ENCODE data around the gene MB21D2.
"Not testable (repeated sequence)": the region's sequence is repeated elsewhere in the genome, so short reads cannot be mapped to it uniquely, and the experiment has no call there.

MB21D2 gene

DNA sequence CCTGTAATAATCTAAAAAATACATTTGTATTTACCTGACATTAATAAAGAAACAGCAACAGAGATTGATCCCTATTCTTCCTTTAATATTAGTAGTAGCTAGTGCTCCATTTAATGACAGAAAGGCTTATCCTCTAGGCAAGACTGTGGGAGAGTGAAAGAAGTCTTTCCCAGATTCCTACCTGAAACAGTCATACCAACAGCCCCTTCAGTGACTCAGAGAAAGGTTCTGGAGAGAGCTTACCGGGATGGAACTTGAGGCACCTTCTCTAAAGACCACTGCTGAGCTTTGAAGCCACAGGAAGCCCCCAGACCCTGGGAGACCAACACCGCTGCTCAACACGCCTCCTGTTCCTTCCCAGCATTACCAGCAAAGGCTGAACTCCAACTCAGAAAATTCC, 123.4 kb downstream of the MB21D2 start:
- DNase-seq: no peak

DNA sequence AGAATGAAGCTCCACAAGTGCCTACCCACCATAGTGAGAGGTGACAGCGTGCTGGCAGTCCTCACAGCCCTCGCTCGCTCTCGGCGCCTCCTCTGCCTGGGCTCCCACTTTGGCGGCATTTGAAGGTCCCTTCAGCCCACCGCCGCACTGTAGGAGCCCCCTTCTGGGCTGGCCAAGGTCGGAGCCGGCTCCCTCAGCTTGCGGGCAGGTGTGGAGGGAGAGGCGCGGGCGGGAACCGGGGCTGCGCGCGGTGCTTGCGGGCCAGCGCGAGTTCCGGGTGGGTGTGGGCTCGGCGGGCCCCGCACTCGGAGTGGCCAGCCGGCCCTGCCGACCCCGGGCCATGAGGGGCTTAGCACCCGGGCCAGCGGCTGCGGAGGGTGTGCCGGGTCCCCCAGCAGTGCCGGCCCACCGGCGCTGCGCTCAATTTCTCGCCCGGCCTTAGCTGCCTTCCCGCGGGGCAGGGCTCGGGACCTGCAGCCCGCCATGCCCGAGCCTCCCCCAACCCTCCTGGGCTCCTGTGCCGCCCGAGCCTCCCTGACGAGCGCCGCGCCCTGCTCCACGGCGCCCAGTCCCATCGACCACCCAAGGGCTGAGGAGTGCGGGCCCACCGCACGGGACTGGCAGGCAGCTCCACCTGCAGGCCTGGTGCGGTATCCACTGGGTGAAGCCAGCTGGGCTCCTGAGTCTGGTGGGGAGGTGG, 128.7 kb downstream of the MB21D2 start:
- not testable (repeated sequence) for DNase-seq

DNA sequence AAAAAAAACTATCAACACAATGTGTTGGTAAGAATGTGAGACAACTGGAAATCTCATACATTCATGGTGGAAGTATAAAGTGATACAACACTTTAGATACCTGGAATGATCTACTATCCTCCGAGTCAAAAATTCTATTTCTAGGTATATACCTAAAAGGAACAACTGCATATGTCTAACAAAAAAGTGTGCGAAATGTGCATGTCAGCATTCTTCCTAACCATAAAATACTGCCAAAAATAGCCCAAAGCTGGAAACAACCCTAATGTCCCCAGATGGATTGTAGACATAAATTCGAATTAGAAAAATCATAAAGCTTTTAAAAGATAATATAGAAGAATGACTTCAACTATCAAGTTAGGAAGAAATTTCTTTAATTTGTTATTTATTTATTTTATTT, 139.1 kb downstream of the MB21D2 start:
- DNase-seq: no peak

DNA sequence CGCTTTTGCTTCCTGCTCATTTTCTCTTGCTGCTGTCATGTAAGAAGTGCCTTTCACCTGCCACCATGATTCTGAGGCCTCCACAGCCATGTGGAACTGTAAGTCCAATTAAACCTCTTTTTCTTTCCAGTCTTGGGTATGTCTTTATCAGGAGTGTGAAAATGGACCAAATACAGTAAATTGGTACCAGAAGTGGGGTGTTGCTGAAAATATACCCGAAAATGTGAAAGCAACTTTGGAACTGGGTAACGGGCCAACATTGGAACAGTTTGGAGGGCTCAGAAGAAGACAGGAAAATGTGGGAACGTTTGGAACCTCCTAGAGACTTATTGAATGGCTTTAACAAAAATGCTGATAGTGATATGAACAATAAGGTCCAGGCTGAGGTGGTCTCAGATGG, 143.3 kb downstream of the MB21D2 start:
- DNase-seq: not testable (repeated sequence)

DNA sequence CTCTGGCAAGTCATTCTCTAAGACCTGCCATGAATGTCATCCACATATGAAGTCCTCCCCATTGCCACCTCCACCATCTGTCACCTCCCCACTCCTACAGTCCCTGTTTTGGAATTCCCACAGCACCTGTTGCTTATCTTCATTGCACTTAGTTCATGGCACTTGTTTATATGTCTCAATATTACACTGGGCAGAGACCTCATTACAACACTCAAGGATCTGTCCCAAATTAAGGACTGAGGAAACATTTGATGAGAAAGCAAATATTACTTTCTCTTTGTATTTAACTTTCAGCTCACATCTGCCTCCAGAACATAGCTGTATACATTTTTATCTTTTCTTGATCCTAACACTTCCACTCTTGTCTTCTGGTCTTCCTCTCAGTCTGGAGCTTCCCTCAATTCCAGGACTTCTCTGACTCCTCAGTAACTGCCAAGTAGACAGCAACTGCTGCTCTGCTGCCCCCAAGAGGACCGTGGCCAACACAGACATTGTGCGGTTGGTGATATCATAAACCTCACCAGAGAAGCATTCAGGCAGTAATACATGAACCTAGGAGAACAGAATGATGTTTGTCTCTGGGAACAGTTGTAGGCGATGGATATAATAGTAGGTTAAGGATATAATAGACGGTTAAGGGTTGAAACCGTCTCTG, 145.3 kb downstream of the MB21D2 start:
- no peak for DNase-seq

DNA sequence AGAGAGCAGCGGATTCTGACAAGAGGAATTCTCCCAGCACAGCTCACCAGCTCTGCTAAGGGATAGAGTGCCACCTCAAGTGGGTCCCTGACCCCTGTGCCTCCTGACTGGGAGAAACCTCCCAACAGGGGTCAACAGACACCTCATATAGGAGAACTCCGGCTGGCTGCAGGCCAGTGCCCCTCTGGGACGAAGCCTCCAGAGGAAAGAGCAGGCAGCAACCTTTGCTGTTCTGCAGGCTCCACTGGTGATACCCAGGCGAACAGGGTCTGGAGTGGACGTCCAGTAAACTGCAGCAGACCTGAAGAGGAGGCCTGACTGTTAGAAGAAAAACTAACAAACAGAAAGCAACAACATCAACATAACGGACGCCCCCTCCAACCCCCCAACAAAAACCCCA, 159.0 kb downstream of the MB21D2 start:
- no peak for DNase-seq

DNA sequence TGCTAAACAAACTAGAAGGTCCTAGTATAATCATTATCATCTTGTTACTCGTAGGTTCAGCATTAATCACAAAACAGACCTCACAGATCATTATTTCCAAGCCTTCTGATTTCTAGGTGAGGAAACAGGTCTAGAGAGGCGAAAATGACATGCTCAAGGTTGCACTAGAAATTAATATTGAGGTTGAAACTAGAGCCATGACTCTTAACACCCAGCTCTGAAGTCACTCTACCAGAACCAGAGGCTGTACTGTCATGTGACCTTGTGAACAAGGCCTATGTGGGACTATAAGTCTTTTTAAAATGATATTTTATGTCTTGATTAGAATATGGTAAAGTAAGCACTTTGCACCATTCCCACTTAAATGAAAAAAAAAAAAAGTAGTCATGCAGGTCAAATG, 166.5 kb downstream of the MB21D2 start:
- no peak for DNase-seq

DNA sequence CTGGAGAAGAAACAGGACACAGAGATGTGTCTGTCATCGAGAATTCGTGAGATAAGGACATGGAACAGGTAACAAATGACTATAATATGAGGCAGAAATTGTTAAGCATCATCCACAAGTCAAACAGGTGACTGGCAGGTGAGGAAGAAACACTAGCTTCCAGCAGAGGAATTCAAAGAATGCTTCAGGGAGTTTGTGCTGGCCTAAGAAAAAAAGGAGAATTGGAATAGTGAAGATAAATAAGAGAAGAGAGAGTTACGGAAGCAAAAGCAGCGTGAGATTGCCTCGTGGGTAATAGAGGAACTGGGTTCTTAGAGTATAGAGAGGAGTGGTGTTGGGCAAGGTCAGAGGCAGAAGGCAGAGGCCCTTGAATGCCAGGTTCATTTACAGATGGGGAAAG, 167.5 kb downstream of the MB21D2 start:
- DNase-seq: no peak

DNA sequence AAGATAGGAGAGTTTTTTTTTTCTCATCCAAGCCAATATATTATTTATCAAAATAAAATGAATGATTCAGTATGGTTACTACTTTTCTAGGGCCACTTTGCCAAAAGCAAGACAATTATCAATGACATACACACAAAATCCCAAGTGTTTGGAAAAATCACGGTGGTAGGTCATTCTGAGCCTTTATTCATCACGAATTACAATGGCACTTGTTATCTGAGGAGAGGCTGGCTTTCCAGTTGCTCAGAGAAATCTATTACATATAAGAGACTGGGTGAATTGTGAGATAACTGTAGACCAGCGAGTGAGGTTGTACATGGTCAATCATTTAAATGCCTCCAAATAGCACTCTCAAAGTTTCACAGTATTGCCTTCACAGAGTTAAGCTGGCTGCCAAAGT, 169.9 kb downstream of the MB21D2 start:
- no peak for DNase-seq

DNA sequence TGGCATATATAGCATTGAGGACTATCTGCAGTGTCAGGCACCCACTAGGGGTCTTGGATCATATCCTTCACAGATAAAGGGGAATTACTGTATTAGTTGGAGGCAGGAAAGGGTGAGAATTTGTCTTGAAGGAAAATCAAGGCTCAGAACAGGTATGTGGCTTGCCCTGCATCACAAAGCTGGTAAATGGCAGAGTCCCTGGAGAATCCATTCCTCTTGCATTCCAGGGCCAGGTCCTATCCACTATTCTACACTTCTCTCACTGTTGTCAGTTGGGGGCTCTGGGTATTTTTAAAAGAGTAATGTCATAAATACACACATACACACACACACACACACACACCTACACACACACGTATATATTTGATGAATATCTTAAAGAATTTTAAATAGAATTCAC, 170.5 kb downstream of the MB21D2 start:
- no peak for DNase-seq

Data from amniotic stem cell (primary cell).